ENCODE measurements around the gene OVAAL.

OVAAL gene

GRCh38 chr1:180614730-180615129, 56.0 kb downstream of the OVAAL start:
- no peak for ATAC-seq (ENCODE audit: low read depth)
- no peaks in the 10 kb centered on the region for H3K27me3 ChIP-seq (ENCODE audit: insufficient read depth, poor library complexity, severe bottlenecking)
- H3K4me3 ChIP-seq (ENCODE audit: severe bottlenecking), result no peak overlapping the region
- no peaks in the 10 kb centered on the region for H3K9me3 ChIP-seq (ENCODE audit: severe bottlenecking)
- TF ChIP-seq, protein P1, sequence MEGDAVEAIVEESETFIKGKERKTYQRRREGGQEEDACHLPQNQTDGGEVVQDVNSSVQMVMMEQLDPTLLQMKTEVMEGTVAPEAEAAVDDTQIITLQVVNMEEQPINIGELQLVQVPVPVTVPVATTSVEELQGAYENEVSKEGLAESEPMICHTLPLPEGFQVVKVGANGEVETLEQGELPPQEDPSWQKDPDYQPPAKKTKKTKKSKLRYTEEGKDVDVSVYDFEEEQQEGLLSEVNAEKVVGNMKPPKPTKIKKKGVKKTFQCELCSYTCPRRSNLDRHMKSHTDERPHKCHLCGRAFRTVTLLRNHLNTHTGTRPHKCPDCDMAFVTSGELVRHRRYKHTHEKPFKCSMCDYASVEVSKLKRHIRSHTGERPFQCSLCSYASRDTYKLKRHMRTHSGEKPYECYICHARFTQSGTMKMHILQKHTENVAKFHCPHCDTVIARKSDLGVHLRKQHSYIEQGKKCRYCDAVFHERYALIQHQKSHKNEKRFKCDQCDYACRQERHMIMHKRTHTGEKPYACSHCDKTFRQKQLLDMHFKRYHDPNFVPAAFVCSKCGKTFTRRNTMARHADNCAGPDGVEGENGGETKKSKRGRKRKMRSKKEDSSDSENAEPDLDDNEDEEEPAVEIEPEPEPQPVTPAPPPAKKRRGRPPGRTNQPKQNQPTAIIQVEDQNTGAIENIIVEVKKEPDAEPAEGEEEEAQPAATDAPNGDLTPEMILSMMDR (IDR thresholded peaks at IDR 0.05; ENCODE audit: poor library complexity, severe bottlenecking), result no peak
- H3K4me1 ChIP-seq (ENCODE audit: insufficient read depth, poor library complexity, severe bottlenecking), result peaks cover 12% of the 10 kb centered on the region
- DNase-seq (ENCODE audit: low spot score), result no peak
- H3K27ac ChIP-seq (ENCODE audit: poor library complexity, severe bottlenecking), result no peak overlapping the region
- H3K36me3 ChIP-seq (ENCODE audit: low read depth), result no peaks in the 10 kb centered on the region

DNA sequence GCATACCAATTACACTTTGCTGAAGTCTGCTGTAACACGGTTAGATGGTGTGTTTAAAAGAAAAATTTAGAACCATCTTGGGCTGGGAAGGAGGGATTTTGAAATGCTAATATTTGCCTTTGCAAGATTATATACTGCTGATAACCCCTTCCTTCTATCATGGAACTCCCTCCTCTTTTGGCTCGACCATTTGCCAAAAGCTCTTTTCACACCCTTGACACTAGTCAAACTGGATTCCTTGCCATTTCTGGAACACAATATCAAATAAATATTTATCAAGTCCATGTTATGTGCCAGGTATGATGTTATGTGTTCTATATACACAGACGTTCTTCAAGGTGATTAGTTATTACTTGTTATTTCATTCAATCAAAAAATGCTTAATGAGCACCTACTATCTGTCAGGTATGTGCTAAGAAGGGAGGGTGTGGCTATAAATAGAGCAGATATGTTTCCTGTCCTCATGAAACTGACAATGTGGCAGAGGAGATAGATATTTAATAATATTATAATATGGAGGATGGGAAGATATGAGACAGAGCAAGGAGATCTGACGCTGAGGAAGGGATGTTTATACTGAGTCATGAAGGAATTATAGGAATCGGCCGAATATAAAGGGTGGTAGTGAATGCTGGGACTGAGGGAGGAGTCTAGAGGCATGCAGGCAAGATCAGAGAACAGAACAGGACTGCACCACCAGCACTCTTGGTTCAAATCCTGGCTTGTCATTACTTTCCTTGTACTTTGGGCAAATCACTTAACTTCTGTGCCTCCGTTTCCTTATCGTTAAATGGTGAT, 56.9 kb downstream of the OVAAL start:
- Histone ChIP-seq H3K4me1 (ENCODE audit: insufficient read depth, poor library complexity, severe bottlenecking) (peaks cover 12% of the 10 kb centered on the region), H3K9me3 (ENCODE audit: severe bottlenecking) (no peaks in the 10 kb centered on the region), H3K27me3 (ENCODE audit: insufficient read depth, poor library complexity, severe bottlenecking) (no peaks in the 10 kb centered on the region), H3K27ac (ENCODE audit: poor library complexity, severe bottlenecking) (no peak overlapping the region), H3K36me3 (ENCODE audit: low read depth) (no peaks in the 10 kb centered on the region), H3K4me3 (ENCODE audit: severe bottlenecking) (no peak overlapping the region)
- DNase-seq (ENCODE audit: low spot score) (no peak), ATAC-seq (ENCODE audit: low read depth) (no peak)
- TF ChIP-seq, protein P1 (IDR thresholded peaks at IDR 0.05; ENCODE audit: poor library complexity, severe bottlenecking), result no peak

Data from RWPE2 (cell line).